NOMO-1 treated with dmso at 0.1 percent for 144 hours (cell line): ENCODE data around the gene MRPS34.
"Not testable (repeated sequence)": the region's sequence is repeated elsewhere in the genome, so short reads cannot be mapped to it uniquely, and the experiment has no call there.

ENCODE experiments used
- DNase-seq: peaks from one replicate; lab custom pipeline; 2025; ENCODE audit not compliant: unreplicated experiment; lab: John Stamatoyannopoulos, UW

The MRPS34 gene

DNA sequence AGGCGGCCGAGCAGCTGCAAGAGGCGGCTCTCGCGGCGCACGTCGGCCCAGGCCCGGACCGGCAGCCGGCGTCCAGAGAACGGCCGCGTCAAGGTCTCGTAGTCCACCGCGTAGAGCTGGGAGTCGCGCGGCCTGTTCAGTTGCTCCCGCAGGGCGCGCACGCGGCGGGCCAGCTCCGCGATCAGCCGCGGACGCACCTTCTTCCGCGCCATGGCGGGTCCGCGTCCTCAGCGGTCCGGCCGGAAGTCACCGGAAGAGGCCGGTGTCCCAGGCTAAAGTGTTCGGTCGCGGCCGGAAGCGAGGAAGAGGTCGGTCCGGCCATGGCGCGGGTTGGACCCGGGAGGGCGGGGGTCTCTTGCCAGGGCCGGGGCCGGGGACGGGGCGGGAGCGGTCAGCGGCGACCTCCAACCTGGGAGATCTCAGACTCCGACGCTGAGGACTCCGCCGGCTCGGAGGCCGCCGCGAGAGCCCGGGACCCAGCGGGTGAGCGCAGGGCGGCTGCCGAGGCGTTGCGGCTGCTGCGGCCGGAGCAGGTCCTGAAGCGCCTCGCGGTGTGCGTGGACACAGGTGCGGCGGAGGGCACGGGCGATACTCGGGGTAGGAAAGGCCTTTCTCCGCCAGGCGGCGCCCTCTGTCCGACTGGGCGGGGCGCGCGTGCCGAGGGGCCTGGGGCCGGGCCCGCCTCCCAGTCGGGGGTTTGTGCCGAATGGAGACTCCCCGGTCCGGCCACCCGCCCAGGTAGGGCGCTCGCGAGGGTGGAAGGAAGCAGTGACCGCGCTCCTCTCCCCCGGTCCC, at the start of gene MRPS34:
MRPS34 (minus strand) TSS at position 227 of the 795 bp plus-strand sequence; CDS start at position 212, 15 bp downstream.
- DNase-seq, result peak; percentile 62

DNA sequence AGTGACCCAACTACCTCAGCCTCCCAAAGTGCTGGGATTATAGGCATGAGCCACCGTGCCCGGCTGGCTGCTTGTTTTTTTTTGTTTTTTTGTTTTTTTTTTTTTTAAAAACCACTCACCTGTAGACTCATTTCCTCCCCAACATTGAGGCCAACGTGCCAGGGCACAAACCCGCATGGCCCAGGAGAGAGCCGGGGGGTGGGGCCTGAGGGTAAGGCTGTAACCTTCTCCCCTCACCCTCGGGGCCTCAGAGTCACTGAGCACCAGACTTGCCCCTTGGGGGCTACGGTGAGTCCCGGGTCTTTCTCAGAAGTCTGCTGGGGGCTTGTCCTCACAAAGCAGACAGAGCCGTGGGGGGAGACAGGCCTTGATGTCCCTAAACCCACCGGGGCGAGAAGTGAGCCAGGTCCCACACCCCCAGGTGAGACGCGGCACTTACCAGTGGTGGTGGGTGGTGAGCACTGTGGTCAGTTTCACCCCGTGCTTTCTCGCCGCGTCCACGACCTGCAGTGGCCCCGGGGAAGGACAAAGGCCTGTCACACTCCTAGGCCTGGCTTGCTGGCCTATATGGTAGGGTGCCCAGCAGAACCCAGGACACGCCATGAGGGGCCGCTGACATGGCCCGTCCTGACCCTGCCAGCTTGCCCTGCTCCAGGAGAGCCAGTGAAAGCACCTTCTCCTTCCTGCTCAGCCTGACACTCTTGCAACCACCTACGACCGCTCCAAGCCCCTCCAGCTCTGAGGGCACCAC, 49.1 kb upstream of the MRPS34 start:
- no peak for DNase-seq

DNA sequence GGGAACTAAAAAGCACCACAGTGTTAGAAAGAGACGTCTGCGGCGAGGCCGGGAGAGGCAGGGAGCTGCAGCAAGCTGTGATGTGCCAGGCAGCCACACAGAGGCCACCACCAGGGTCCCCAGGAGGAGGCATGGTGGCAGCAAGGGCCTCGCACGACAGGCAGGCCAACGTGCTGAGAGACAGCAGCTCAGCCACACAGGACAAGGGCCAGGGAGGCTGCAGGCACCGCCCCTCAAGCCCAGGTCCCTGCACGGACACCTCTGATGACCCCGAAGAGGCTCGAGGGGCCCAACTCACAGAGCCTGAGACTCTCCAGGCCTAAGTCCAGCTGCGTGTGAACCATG, 48.0 kb upstream of the MRPS34 start:
- no peak for DNase-seq

DNA sequence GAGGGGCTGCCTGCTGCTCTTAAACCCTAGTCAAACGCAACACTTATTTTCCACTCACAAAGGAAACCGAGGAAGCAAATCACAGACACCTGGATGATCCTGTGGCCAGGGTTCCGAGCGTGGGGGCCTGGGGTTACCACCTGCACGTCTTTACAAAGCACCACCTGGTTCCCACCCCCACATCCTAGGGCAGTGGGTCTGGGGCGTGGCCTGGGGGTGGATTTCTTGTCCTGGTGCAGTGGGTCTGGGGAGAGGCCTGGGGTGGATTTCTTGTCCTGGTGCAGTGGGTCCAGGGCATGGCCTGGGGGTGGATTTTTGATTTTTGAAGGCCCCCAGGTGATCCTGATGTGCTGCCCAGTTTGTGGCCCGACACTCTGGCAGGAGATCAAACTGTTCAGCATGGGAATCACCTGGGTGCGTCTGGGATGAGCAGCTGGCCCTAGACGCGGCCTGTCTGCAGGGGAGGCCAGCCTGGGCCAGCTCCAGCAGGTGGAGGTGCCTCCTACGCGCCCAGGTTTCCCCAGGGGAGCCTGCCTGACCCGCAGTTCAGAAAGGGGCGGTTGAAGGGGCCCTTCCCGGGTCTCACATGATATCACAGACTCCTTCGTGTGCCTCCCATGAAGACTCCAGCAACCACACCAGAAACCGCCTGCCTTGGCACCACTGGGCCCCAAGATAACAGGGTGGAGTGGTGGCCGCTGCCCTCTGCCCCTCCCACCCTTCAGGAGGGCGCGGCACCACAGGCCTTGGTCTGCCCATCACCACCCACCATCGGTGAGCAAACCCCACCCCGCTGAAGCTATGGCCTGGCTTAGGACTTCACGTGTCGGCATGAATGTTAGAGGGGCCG, 47.4 kb upstream of the MRPS34 start:
- DNase-seq, result no peak

- DNase-seq, result no peak
These were observed 46.7 kb upstream of the MRPS34 start for GRCh38 chr16:1819611-1820010.

DNA sequence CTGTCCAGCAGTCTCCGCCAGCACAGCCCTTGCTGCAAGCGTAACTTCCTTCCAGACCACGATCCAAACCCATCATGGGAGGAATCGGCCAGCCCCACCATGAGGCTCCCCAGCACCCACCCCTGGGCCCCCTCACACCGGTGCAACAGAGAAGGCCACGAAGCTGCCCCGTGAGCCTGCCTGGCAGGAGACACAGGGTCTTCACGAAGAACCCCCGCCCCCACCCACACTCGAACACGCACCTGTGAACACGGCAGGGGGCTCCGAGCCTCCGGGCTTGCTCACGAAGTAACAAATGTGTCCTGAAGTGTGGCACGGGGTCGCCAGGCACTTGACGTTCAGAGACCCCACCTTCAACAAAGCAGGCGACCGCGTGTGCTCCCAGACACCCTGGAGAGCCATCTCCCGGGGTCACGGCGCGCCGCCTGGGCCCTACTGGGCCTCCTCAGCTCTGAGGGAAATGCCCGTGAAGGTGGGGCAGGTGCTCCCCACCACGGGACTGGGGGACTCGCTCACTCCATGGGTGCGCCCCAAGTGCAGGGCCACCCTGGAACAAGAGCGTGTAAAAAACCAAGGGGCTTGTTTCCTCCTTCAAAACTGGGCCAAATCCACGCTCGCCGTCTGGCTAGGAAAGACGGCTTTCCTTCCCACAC, 46.1 kb upstream of the MRPS34 start:
- DNase-seq, result no peak

- DNase-seq, result no peak
These were observed 45.4 kb upstream of the MRPS34 start for GRCh38 chr16:1818204-1818872.

DNA sequence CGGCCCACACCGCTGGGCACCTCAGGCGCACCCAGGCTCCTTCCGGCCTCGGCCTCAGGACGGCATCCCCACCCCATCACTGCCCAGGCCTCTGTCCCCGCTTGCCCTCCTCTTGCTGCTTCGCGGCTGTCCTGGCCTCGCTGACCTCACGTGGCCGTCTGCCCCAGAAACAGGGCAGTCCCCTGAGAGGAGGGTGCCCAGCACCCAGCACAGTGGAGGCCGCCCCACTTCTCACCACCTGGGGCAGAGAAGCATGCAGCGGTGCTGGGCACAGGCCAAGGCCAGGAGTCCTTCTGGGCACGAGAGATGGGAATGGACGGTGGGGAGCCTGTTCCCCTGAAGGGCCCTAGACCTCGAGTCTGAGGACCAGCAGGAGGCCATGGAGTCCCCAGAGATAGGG, 44.8 kb upstream of the MRPS34 start:
- DNase-seq, result no peak

DNA sequence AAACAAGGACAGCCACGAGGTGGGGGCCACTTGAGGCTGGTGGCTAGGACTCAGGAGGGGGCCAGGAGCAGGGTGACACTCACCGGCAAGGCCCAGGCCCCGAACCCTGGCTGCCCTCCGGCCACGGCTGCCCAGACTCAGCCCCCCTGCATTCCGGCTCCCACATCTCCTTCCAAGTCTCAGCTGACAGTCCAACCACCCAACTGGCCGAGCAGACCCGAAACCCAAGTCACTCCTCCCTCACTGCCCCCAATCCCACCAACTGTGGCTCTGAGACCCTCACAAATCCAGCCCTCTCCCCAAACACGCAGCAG, 44.3 kb upstream of the MRPS34 start:
- no peak for DNase-seq

DNA sequence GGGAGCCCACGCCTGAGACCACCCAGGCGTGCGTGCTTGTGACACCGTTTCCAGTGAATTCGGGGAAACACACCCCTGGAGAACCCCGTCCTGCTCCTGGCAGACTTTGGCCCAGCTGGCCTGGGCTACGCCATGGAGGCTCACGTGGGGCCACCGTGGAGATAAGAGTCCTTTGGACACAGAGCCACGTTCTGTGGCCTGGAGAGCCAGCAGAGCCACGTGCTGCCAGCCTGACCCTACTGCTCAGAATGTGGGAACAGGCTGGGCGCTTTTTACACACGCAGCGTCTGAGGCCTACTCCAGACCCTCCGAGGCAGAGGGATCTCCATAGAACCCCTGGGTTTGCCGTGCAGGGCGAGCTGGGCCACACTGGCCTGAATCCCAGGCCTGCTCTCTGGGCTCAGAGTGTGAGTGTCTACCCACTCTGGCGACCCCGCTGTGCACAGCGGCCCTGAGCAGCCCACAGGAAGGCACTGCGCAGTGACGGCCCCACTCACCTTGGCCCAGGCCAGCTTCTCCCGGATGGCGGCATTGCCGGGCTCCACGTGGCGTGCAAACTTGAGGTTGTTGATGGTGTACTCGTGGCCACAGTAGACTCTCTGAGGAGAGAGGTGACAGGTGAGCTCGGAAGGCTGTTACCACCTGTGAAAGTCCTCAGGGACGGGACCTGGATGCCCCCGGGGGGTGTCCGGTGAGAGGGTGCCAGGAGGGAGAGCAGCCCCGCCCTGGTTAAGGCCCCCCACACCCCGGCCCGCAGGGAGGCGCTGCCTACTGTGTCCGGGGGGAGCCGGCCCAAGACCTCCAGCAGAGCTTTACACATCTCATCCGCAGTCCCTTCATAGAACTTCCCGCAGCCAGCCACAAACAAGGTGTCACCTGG, 43.7 kb upstream of the MRPS34 start:
- no peak for DNase-seq

DNA sequence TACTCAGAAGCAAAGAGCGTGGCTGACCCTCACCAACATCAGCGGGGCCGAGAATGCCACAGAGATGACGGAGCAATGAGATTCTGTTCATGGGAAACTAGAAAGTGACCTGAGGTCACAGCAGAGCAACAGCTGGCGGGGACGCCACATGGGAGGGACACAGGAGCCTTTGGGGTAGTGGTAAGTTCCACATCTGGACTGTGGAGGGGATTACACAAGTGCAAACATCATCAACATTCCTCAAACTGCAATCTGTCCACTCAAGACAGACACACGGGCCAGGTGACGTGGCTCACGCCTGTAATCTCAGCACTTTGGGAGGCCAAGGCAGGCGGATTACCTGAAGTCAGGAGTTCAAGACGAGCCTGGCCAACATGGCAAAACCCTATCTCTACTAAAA, 42.5 kb upstream of the MRPS34 start:
- DNase-seq, result no peak

DNA sequence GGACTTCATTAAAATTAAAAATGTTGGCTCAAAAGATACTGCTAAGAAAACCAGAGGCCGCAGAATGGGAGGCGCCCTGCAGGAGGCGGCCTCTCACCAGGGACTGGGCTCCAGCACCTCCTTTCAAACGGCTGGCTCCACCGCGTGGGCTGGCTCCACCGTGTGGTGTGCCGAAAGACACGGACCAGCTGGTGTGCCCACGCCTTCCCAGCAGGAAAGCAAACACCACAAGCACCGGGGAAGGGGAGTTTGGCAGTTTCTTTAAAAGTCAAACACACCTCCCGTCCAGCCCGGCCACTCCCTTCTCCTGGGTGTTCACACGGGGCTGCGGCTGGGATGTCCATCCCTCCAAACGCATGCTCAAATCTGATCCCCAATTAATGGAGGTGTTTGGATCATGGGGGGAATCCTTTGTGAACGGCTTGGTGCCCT, 39.8 kb upstream of the MRPS34 start:
- no peak for DNase-seq

DNA sequence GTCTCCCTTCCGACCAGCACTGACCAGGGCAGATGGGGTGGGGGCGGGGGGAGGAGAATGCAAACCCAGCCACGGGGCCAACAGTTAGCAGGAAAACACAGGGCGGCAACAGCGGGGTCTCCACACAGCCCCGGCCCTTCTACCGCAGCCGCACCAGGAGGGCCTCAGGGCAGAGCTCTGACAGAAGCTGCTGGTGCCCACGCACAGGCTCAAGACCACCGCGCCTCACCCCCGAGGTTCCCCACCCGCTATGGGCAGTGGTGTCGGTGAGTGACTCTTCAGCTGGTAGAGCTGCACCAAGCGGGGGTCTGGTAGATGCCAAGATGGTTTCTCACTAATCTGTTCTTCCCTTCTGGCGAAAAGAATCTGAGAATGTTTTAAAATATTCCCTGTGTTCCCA, 37.6 kb upstream of the MRPS34 start:
- no peak for DNase-seq

DNA sequence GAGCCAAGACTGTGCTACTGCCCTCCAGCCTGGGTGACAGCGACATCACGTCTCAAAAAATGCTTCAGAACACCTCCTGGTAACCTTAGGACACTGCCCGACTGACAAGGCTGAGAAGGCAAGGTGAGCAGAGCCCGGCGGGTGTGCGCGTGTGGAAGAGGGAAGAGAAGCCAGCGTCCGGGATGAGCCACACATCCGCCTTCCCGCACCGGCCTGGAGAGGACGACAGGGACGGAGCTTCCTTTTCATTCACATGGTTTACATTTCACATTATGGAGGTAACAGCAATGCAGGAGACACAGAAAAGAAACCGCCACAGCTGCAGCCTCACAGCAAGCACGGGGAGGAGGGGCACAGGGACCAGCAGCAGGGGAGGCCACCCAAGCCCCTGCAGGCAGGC, 37.2 kb upstream of the MRPS34 start:
- no peak for DNase-seq

DNA sequence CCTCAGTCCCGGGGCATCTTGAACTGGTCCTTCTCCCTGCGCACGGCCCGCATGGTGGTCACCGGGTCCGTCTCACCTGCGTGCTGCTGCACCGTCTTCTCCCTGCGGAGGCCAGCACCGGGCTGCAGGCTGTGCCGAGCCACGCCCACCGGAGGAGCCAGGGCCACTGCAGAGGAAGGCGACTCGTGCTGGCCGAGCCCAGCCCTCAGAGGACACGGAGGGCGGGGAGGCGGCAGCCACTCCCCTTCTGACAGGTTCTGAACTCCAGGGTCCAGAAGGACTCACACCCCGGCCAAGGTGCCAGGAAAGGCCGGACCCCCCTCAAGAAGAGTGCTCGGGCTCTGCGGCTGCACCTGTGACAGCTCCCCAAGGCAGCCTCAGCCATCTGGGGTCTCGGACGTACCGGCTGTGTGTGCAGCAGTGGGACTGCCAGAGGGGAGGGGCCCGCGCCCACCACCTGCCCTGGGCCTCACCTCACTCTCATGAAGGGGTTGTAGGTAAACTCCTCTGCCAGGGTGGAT, 36.4 kb upstream of the MRPS34 start:
- no peak for DNase-seq

- DNase-seq, result no peak
These were observed 35.8 kb upstream of the MRPS34 start for GRCh38 chr16:1808691-1809090.

GRCh38 chr16:1807626-1808025, 34.7 kb upstream of the MRPS34 start:
- DNase-seq, result no peak

GRCh38 chr16:1800701-1801100, 27.8 kb upstream of the MRPS34 start:
- DNase-seq, result no peak

DNA sequence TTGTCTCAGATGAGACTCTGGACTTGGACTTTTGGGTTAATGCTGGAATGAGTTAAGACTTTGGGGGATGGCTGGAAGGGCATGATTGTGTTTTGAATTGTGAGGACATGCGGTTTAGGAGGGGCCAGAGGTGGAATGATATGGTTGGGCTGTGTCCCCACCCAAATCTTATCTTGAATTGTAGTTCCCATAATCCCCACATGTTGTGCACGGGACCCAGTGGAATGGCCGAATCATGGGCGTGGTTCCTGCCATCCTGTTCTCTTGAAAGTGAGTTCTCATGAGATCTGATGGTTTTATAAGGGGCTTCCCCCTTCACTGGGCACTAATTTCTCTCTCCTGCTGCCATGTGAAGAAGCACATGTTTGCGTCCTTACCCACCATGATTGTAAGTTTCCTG, 26.3 kb upstream of the MRPS34 start:
- DNase-seq, result not testable (repeated sequence)
